ENCODE measurements around the gene PLA2G2F. TPM values are rescaled to one million over a fixed set of nuclear protein-coding genes. Genes with fewer than 3 reads are reported as not detected.

The PLA2G2F gene
- total RNA-seq, 2 experiments from 2014 or later, result not detected

- no peak for DNase-seq
- Histone ChIP-seq H3K36me3 (ENCODE audit: insufficient read depth, low read length) (no peaks in the 10 kb centered on the region), H3K4me3 (ENCODE audit: low read length) (no peak overlapping the region), H3K9me3 (ENCODE audit: control insufficient read depth in 1 of 2, insufficient read depth in 1 of 2, low read length in 2 of 2) (no peaks in the 10 kb centered on the region), H3K27me3 (ENCODE audit: control insufficient read depth in 1 of 2, insufficient read depth in 2 of 2, low read length in 2 of 2) (peaks cover under 1 to 6% of the 10 kb centered on the region in 2 experiments), H3K27ac (ENCODE audit: low read depth in 1 of 2, low read length in 2 of 2) (no peak overlapping the region), H3K4me1 (ENCODE audit: insufficient read depth, low read length) (no peaks in the 10 kb centered on the region)
- ATAC-seq (ENCODE audit: poor library complexity), result no peak
- ChIA-PET CTCF (no interaction called here), POLR2A (no interaction called here)
- no peak for TF ChIP-seq CTCF (IDR thresholded peaks at IDR 0.05)
- Mint-ChIP-seq H3K4me1 (ENCODE audit: low read depth) (no peaks in the 10 kb centered on the region), H3K27me3 (peaks cover 38% of the 10 kb centered on the region), H3K9me3 (no peaks in the 10 kb centered on the region), H3K36me3 (ENCODE audit: low read depth) (no peaks in the 10 kb centered on the region), H3K4me3 (no peak overlapping the region), H3K27ac (no peak overlapping the region)
- intact Hi-C loops (cut with DNase I, micrococcal nuclease), result no loop called here
These were observed 18.3 kb upstream of the PLA2G2F start for GRCh38 chr1:20120796-20121195.

- Histone ChIP-seq H3K4me3 (ENCODE audit: low read length) (no peak overlapping the region), H3K27ac (ENCODE audit: low read depth in 1 of 2, low read length in 2 of 2) (no peak overlapping the region), H3K36me3 (ENCODE audit: insufficient read depth, low read length) (no peaks in the 10 kb centered on the region), H3K27me3 (ENCODE audit: control insufficient read depth in 1 of 2, insufficient read depth in 2 of 2, low read length in 2 of 2) (peaks cover 0 to 6% of the 10 kb centered on the region in 2 experiments), H3K9me3 (ENCODE audit: control insufficient read depth in 1 of 2, insufficient read depth in 1 of 2, low read length in 2 of 2) (no peaks in the 10 kb centered on the region), H3K4me1 (ENCODE audit: insufficient read depth, low read length) (no peaks in the 10 kb centered on the region)
- no peaks in the 10 kb centered on the region for H3K36me3 Mint-ChIP-seq (ENCODE audit: low read depth)
- CTCF ChIA-PET, result interaction anchor here (1.2 kb wide), 1 partner anchor 28 kb away, joined by 4 read pairs; no protein-coding TSS in a partner anchor
- intact Hi-C loops (cut with DNase I, micrococcal nuclease), result no loop called here
- TF ChIP-seq CTCF (IDR thresholded peaks at IDR 0.05), result no peak
- H3K4me3 Mint-ChIP-seq, result no peak overlapping the region
- H3K4me1 Mint-ChIP-seq (ENCODE audit: low read depth), result no peaks in the 10 kb centered on the region
- no peaks in the 10 kb centered on the region for H3K9me3 Mint-ChIP-seq
- no peak for ATAC-seq (ENCODE audit: poor library complexity)
- H3K27ac Mint-ChIP-seq, result no peak overlapping the region
- POLR2A ChIA-PET, result no interaction called here
- H3K27me3 Mint-ChIP-seq, result peaks cover 27% of the 10 kb centered on the region
- DNase-seq, result no peak
These were observed 15.2 kb upstream of the PLA2G2F start for GRCh38 chr1:20123722-20124455.

- H3K27ac ChIP-seq (ENCODE audit: low read depth in 1 of 2, low read length in 2 of 2), result no peak overlapping the region
- H3K4me1 ChIP-seq (ENCODE audit: insufficient read depth, low read length), result no peaks in the 10 kb centered on the region
- H3K9me3 ChIP-seq (ENCODE audit: control insufficient read depth in 1 of 2, insufficient read depth in 1 of 2, low read length in 2 of 2), result peaks cover 0 to 3% of the 10 kb centered on the region in 2 experiments
- H3K36me3 Mint-ChIP-seq (ENCODE audit: low read depth), result no peaks in the 10 kb centered on the region
- H3K4me3 ChIP-seq (ENCODE audit: low read length), result no peak overlapping the region
- H3K27ac Mint-ChIP-seq, result no peak overlapping the region
- TF ChIP-seq CTCF (IDR thresholded peaks at IDR 0.05), result no peak
- no peaks in the 10 kb centered on the region for H3K36me3 ChIP-seq (ENCODE audit: insufficient read depth, low read length)
- CTCF ChIA-PET, result interaction anchor here (1.2 kb wide), 1 partner anchor 28 kb away, joined by 4 read pairs; no protein-coding TSS in a partner anchor
- H3K27me3 ChIP-seq (ENCODE audit: control insufficient read depth in 1 of 2, insufficient read depth in 2 of 2, low read length in 2 of 2), result peaks cover 0 to 6% of the 10 kb centered on the region in 2 experiments
- DNase-seq (no peak), ATAC-seq (ENCODE audit: poor library complexity) (no peak)
- H3K4me1 Mint-ChIP-seq (ENCODE audit: low read depth), result no peaks in the 10 kb centered on the region
- H3K9me3 Mint-ChIP-seq, result no peaks in the 10 kb centered on the region
- H3K27me3 Mint-ChIP-seq, result peaks cover 27% of the 10 kb centered on the region
- POLR2A ChIA-PET, result no interaction called here
- no peak overlapping the region for H3K4me3 Mint-ChIP-seq
- intact Hi-C loops (cut with DNase I, micrococcal nuclease), result no loop called here
These were observed 14.6 kb upstream of the PLA2G2F start for GRCh38 chr1:20124456-20125057.

Measured in CD4-positive, alpha-beta T cell (primary cell).